ENCODE results near the gene CHI3L1.

Gene CHI3L1

GRCh38 chr1:203146537-203146936 lies 40.0 kb downstream of the CHI3L1 start:
- no peak for DNase-seq (ENCODE audit: low spot score)
- H3K4me3 ChIP-seq: no peak overlapping the region
- H3K27ac ChIP-seq: no peak overlapping the region
- TF ChIP-seq CTCF (IDR thresholded peaks at IDR 0.05): no peak

DNA sequence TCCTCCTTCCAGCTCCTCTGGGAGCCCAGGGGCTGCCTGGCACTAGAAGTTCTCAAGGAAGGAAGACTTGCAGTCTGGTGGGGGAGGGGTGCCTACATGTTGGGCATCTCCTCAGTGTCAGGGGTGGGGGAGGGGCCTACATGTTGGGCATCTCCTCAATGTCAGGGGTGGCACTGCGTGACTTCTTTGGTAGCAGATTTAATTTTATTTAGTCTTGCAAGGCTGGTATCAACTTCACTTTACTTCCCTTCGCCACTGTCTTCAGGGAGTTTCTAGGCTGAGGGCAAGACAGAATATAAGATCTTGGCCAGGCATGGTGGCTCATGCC lies 40.5 kb downstream of the CHI3L1 start:
- no peak for DNase-seq (ENCODE audit: low spot score)
- Histone ChIP-seq H3K4me3 (no peak overlapping the region), H3K27ac (no peak overlapping the region)
- TF ChIP-seq CTCF (IDR thresholded peaks at IDR 0.05): no peak

DNA sequence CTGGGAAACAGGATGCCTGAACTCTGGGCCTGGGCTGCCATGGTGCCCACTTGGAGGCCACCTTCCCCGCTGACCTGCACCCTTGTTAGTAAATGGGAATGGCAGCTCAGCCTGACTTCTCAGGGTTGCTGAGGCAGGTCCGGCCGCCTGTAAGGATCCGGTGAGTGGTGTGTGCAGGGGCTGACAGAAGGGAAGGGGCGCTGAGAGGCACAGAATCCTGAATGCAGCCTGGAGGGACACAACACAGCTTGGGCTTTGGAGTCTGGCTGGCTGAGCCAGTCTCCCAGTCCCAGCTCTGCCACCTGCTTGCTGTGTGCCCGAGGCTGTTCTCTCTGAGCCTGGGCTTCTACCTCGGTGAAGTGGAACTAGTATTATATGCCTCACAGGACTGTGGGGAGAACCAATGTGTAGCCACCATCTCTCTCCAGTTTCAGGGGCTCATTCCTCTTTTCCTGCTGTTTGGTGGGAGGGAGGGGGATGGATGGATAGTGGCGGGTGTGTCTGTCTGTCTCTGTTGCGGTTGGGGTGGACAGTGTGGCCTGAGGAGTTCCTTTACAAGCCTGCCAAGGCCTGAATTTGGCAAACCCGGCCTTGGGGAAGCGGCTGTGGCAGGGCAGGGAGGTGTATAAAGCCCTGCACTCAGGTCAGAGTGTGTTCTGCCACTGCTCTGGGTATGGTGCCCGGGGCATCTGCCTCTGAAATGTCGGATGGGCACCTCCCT lies 41.0 kb downstream of the CHI3L1 start:
- no peak overlapping the region for H3K4me3 ChIP-seq
- H3K27ac ChIP-seq: no peak overlapping the region
- TF ChIP-seq CTCF (IDR thresholded peaks at IDR 0.05): no peak
- no peak for DNase-seq (ENCODE audit: low spot score)

- no peak overlapping the region for H3K4me3 ChIP-seq
- no peak for TF ChIP-seq CTCF (IDR thresholded peaks at IDR 0.05)
- no peak overlapping the region for H3K27ac ChIP-seq
- no peak for DNase-seq (ENCODE audit: low spot score)
Measured at GRCh38 chr1:203144661-203145060, 41.8 kb downstream of the CHI3L1 start.

GRCh38 chr1:203143641-203144040 lies 42.9 kb downstream of the CHI3L1 start:
- Histone ChIP-seq H3K4me3 (no peak overlapping the region), H3K27ac (no peak overlapping the region)
- no peak for TF ChIP-seq CTCF (IDR thresholded peaks at IDR 0.05)
- no peak for DNase-seq (ENCODE audit: low spot score)

DNA sequence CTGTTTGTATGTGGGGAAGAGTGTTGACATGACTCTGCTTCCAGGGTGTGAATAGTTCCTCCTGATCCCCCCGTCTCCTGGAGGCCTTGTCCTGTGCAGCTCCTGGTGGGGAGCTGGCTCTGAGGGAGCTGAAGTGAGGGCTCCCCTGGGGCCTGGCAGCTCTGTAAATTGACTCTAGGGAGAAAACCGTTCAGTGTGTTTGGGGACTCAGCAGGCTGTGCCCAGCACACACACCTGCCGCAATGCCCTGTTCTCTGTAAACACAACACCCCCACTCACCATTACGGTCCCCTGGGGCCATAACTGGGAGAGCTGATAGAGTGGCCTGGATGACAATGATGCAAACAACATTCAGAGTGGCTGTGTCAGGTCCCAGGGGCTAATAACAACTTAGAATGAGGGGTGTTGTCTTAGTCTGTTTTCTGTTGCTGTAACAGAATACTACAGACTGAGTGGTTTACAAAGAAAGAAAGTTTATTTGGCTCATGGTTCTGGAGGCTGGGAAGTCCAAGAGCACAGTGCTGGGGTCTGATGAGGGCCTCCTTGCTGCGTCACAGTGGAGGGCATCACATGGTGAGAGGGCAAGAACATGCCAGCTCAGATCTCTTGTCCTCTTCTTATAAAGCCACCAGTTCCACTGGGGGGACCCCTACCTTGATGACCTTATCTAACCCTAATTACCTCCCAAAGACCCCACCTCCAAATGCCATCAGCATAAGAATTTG lies 43.7 kb downstream of the CHI3L1 start:
- Histone ChIP-seq H3K4me3 (no peak overlapping the region), H3K27ac (no peak overlapping the region)
- TF ChIP-seq CTCF (IDR thresholded peaks at IDR 0.05): no peak
- no peak for DNase-seq (ENCODE audit: low spot score)

DNA sequence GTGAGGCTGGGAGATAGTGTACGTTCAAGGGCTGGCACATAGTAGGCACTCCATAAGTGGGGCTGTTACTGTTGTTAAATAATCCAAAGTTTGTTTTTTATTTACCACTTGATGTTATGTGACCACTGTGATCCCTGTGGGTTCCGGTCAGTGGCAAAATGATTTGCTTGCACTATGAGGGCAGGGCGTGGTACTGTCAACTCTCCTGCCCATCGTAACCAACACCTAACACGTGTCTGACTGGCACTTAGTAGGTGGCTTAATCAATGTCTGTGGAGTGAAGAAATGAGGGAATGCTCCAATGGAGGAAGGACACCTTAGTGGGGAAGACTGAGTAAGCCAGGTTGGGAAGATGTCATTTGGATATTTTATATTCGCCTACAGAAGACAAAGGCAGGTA lies 44.4 kb downstream of the CHI3L1 start:
- no peak overlapping the region for H3K4me3 ChIP-seq
- TF ChIP-seq CTCF (IDR thresholded peaks at IDR 0.05): no peak
- H3K27ac ChIP-seq: no peak overlapping the region
- no peak for DNase-seq (ENCODE audit: low spot score)

Measured in coronary artery (tissue), 2 donors.